ENCODE results near the gene EGLN1.
A peak's percentile ranks its signal among the peaks of the same experiment; 100 is the strongest.
"Not testable (repeated sequence)": the region's sequence is repeated elsewhere in the genome, so short reads cannot be mapped to it uniquely, and the experiment has no call there.

The EGLN1 gene

DNA sequence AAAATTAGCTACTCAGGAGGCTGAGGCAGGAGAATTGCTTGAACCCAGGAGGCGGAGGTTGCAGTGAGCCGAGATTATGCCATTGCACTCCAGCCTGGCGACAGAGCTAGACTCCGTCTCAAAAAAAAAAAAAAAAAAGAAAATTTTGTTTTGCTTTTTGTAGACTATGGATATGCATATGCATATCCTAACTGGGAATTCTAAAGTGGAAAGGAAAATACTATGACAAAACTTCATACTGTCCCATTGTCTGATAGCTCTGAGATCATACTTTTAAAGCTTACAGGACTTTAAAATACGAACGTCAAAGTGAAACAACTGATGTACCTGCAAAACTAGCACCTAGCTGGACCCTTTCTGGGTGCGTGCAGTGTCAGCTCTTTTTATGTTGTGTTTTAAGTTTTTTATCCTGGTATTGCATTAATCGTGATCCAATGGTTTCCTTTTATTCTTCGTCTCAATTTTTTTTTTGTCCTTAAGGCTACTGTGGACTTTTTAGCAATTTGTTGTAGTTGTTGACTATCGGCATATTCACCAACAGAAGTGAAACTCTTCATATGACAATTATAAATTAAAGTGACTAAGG is 64.8 kb downstream of the EGLN1 start:
- no peak for DNase-seq

DNA sequence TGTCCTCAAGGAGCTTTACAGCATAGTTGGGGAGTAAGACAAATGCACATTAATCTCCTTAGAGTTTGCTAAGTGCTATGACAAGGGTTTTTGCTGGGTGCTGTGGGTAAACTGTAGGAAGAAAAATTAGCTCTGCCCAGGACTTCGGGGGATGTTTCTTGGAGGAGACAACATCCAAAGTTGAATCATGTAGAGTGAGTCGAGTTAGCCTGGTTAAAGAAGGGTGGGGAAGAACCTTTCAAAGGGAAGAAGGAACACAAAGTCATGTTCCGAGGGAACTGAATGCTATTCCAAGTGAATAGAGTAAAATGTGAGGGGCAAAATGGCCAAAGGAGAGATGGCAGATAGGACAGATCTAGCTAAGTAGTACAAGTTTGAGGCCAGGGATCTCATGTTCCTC is 66.9 kb downstream of the EGLN1 start:
- no peak for DNase-seq

DNA sequence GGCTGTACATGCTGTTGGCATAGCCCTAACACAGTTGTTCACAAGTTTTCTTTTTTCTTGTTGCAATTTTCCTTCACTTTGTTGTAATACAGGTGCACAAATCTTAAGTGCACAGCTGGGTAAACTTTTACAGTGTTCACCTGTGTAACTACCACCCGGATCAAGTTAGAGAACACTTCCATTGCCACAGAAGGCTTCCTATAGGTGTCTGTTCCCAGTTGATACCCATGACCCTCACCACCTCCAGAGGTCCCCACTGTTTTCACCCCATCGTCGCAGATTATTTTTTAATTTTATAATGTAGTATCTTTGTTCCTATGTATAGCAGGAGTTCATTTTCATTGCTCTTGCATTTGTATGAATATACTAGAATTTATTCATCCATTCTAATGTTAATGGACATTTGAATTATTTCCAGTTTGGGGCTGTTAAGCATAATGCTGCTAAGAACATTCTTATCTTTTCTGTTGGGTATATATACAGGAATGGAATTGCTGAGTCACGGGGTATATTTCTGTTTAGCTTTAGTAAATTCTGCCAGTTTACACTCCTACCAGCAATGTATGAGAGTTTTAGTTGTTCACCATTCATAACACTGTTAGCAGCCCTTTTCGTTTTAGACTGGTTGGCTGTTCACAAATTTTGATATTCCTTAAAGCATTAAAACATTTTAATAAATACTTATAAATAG is 67.6 kb downstream of the EGLN1 start:
- no peak for DNase-seq

DNA sequence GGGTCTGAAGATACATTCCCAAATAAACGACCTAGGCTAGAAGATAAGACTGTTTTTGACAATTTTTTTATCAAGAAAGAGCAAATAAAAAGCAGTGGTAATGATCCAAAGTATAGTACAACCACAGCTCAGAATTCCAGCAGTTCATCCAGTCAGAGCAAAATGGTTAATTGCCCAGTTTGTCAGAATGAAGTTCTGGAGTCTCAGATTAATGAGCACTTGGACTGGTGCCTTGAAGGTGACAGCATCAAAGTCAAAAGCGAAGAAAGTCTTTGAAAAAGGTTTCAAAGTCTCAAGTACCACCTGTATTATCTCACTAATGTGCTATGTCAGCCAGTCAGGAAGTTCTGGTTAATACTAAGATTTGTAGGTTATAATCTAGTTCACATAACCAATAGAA is 69.0 kb downstream of the EGLN1 start:
- no peak for DNase-seq

DNA sequence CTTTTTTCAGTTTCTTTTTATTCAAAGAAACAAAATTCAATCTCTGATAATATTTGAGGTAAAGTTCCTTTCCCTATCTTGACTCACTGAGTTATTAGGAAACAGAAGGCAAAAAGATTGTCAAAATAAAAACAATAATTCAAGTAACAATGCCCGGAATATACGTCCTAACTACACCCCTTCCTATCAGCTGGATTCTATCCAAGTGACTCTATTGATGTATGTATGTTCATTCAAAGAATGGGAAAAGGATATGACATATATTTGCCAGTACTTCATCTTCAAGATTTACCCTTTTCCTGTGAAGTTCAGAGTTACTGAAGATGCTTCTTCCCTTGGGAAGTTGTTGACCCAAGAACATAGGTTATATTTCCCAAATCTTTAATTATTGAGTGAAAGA is 70.3 kb downstream of the EGLN1 start:
- no peak for DNase-seq

DNA sequence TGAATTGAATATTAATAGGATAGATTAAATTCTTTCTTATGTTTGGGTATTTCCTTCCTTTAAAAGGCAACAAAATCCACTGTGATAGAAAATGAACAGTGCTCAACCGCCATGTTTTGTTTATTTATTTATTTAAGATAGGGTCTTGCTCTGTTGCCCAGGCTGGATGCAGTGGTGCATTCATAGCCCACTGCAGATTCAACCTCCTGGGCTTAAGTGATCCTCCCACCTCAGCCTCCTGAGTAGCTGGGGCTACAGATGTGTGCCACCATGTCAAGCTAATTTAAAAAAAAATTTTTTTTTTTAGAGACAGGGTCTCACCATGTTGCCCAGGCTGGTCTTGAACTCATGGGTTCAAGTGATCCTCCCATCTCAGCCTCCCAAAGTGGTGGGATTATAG is 73.2 kb downstream of the EGLN1 start:
- not testable (repeated sequence) for DNase-seq

DNA sequence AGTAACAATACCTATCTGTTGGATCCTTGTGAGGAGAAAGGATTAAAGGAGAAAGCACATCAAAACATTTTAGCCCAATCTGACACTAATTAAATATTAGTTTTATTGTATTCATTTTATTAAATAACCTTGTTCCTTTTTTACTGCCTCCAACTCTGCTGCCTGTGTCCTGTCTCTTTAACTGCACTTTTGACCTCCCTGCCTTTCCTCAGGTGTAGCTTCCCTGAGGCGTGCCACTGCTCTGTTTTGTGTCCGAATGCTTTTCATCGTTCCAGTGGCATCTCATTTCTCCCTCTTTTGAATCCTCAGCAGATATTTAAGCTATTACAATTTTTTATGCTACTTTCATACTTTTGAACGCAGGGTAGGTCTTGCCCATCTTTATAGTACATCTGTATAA is 73.6 kb downstream of the EGLN1 start:
- DNase-seq: no peak

DNA sequence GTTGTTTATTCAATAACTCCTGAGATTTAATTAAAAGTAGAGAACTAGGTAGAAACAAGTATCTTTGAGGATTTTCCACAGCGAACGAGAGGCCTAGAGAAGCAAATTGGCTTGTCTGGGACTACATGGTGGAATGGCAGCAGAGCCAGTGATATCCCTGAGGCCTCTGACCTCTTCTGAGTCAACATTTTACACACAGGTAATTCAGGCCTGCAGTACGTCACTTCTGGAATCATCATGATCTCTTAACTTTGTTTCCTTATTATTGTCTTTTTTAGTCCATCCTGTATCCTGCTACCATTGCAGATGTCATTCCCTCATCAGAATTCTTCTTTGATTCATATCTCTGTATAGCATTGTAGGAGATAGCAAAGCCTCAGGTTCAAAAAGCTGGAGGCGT is 74.1 kb downstream of the EGLN1 start:
- DNase-seq: no peak

DNA sequence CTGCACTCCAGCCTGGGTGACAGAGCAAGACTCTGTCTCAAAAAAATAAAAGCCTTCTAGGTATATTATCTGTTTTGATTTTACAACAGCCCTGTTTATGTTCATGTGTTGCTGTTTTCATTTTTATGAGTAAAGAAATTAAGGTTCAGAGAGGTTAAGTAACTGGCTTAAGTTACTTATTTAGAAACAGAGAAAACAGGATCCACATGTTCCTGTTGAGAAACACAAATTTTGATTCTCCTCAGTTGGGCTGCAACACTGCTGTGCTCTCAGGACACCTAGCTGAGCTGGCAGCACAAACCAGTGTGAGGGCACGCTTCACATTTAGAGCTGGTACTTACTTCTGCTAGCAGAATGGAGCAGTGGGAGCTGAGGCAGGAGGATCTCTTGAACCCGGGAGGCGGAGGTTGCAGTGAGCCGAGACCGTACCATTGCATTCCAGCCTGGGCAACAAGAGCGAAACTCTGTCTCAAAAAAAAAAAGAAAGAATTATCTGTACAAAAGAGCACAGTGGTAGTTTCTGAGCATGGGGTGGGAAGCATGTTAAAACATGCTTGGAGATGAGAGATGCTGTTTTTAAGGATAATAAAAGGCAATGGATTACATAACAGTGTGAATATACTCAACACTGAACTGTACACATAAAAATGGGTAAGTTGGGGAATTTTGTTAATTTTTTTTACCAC is 81.6 kb downstream of the EGLN1 start:
- no peak for DNase-seq

DNA sequence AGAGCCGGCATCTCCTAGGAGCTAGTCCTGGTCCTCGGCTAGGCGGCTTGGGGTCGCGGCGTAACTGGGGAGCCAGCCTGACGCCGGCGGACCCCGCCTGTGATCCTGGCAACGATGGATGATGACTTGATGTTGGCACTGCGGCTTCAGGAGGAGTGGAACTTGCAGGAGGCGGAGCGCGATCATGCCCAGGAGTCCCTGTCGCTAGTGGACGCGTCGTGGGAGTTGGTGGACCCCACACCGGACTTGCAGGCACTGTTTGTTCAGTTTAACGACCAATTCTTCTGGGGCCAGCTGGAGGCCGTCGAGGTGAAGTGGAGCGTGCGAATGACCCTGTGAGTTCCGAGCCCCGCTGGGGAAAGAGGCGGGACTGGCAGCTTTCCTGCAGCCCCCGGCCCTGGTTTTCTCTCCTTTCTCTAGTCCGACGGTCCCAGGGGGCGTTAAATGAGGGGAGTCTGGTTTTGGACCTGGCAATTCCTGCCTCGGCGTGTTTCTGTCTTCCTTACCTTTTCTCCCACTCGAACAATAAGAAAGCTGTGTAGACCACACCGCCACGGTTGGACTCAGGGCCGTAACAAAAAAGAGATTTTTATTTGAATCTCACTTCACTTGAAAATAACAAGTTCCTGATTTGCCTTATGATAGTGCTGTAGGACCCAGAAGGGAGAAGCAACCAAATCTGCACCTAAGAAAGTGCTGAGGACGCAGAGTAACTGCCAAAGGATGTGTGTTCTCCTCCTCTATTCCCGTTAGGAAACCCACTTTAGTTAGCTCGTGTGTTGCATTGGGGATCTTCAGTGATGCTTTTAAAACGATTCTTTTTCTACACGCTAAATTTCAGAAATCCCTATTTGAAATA is 83.6 kb downstream of the EGLN1 start, which contains the start of gene SPRTN:
SPRTN (plus strand) TSS at position 24 of the 859 bp plus-strand sequence; CDS start at position 115, 91 bp downstream.
- DNase-seq: no peak

DNA sequence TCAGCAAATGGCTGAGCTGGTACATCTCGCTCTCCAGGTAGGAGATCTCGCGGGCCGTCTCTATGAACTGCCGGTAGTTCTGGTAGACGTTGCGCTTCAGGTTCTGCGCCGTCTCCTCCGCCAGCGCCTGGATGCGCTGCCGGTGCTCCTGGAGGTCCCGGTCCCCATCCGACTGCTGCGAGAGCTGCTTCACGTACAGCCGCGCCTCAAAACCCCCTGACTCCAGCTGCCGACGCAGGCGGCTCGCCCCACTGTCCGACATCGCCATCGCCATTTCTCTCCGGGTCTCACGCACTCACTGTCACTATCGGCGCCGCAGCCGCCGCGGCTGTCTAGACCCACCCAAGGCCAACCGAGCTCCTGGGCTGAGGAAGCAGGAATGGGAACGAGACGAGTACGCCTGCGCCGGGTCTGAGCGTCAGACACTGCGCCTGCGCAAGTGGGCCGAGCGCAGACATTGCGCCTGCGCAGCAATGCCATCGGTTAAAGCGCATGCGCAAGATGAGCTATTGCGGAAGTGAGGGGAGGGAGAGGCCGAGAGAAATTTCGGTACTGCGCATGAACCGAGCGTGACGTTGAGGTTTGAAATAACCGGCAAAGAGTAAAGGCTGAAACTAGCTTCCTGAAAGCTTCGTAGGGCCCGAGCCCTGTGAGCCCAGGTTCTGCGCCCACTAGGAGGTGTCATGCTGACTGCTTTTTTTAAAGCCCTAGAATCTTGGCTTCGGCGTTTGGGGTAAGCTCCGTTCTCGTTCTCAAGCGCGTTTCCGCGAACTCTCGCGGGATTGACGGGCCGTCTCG is 84.4 kb downstream of the EGLN1 start, which contains the start of gene EXOC8:
EXOC8 (minus strand) TSS at position 381 of the 798 bp plus-strand sequence; CDS start at position 274, 107 bp downstream.
- DNase-seq: peak; percentile 92 to 98 (median 94)

DNA sequence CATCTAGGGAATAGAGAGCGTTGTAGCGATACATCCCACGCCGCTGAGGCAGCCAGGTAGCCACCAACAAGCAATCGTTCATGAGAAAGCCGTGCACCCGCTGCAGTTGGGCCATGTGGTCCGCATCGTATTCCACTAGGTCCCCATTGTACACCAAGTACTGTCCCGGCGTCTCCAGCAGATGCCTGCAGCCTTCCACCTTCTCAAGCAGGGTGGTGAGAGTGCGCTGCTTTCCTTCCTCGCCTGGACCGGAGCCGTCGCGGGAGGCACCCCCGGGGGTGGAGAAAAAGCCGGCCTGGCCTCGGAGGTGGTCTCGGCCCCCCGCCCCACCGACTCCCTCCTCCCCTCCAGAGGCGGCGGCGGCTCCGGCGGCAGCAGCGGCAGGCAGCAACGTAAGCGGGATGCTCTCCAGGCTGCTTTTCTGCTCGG is 85.0 kb downstream of the EGLN1 start:
- DNase-seq: peak in 3 of 5 donors; percentile 14 to 49 (median 22)

DNA sequence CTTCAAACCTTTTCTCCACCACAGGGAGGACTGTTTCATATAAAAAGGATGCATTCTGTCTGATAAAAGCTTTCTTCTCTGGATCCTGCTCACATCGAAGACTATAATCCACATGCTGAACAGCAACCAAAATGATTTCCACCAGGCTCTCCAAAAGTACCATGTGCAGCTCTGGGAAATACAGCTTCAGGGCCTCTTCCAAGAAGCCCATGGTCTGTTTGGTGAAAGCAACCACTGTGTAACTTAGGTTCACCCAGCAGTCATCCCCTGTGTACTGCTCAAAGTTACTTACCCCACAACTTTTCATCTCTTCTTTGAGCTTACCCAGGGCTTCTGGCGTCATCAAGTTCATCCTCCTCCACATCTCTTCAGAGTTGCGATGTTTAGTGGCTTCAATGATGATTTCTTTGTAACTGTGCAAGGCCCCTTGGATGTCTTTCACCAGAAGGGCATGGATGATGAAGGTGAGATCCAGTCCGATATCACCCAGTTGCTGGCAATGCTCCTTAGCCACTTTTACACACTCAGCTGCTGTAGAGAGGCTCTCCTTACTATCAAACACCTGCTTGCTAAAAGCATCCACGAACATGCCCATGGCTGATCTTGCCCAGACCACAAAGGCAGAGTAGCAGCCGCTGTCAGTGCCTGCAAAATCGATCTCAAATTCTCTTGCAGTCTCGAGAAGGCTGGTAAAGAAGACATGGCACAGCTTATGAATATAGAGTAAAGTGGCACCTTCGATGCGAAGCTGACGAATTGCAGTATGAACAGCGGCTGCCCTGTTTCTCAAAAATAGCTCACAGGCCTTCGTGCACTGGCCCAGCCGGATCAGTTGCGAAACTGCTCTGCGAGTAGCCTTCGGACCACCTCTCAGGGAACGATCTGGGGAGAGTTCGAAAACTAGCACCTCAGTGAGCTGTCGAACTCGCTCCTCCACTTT is 86.2 kb downstream of the EGLN1 start:
- peak in 1 of 5 donors; percentile 40 for DNase-seq

DNA sequence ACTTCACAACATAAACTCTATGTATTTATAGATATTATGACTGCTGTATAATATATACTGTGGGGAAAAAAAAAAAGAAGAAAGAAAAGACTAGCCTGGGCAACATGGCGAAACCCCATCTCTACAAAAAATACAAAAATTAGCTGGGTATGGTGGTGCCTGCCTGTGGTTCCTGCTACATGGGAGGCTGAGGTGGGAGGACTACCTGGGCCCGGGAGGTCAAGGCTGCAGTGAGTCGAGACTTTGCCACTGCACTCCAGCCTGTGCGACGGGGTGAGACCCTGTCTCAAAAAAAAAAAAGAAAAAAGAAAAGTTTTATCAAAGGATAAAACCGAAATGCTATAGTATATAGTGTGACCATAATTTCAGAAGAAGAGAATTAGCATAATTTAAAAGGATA is 87.1 kb downstream of the EGLN1 start:
- DNase-seq: no peak

DNA sequence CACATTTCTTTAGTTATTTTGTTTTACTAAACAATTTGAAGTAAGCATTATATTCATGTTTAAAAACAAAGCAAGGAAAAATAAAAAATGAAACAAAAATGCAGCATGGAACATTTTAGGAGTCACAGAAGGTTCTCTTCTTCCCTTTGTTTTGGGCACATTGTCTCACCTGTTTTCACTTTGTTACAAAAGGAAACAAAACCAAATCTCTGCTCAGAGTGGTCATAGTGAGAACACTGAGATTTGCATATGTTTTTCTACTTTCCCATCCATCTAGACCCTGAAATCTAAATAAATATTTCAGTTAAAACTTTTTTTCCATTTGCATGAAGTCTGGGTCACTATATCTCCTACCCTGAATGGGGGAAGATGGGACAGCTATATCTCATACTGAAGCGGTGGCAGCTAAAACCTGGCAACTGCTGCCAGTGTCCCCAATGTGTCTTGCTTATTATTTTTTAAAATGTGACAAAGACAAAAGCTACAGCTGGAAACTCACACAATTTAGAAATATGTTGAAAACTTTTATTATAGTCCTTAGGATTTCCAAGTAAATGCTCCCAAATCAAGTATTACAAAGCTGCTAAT is 87.9 kb downstream of the EGLN1 start:
- no peak for DNase-seq

DNA sequence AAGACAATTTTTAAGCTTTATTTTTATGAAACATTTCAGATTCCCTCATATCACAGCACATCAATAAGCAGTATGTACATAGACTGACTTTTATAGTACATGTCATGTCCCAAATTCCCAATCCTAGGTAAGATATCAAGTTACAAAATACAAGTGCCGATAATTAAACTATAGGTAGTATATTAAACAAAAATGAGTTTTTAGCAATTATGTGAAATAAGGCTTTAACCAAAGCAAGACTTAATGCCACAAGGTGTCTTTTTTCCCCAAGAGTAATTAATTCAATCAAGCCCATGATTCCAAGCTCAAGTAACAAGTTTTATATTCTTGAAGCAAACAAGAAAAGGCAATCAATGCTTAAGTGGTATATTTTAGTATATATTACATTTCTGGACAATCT is 89.3 kb downstream of the EGLN1 start:
- DNase-seq: no peak

DNA sequence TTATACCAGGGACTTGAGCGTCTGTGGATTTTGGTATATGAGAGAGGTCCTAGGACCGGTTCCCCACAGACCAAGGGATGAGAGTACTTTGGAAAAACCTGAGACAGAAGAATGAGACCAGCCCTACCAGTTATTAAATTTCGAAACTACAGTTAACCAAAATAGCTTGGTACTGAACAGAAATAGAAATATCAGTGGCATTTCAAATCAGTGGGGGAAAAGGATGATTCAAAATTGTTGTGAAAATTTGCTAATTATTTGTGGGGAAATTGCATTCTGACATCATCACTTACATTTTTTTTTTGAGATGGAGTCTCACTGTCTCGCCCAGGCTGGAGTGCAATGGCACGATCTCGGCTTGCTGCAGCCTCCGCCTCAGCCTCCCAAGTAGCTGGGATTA is 92.6 kb downstream of the EGLN1 start:
- no peak for DNase-seq

DNA sequence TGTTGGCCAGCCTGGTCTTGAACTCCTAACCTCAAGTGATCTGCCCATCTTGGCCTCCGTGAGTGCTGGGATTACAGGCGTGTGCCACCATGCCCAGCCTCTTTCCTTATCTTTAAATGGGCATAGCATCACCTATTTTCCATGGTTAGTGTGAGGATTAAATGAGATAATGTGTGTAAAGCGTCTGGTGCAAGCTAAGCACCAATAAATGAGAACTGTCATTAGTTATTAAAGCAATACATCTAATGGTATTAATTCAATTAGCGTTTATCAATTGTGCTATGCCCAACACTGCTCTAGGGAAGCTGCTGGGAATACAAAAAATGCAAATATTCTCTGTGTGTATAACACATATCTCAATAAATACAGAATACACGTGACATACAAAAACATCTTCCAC is 94.5 kb downstream of the EGLN1 start:
- no peak for DNase-seq

DNA sequence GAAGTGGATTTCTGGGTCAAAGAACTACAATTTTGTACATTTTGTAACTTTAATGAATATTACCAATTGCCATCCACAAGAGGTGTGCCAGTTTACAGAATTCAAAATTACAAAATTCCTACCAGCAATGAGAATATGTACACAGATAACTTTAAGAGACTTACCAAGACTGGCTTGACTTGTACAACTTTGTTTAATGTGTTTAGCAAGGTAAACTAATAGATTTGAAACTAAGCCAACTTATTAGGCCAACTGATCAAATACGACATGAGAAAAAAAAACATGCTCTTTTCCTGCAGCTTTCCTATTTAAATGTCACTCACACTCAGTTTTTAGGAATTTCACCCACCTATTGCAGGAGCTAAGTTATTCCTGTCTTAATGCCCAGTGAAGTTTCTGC is 95.8 kb downstream of the EGLN1 start:
- DNase-seq: no peak

DNA sequence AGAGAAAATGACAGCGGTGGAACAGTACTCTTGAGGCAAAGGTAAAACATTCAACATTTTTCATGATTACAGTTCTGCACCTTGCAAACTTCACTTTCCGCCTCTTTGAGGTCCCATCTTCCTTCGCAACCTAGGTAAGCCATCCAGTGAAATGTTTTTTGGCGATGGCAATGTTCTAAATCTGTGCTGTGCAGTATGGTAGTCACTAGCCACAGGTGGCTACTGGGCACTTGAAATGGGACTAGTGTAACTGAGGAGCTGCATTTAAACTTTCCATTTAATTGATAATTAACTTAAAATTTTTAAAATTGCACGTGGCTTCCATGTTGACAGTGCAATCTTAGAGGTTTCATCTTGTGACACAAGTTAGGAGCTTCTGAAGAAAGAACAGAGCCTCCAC is 97.4 kb downstream of the EGLN1 start:
- no peak for DNase-seq

All from T-helper 1 cell (primary cell).